GM19193 (cell line): Measurements from ENCODE around the gene LDLRAD4.

Source experiments
- POLR2A ChIP-seq: IDR thresholded peaks from 4 replicates; pipeline ENCODE4 v1.6.1; 2011; ENCODE audit not compliant: insufficient read depth, insufficient read length; ENCODE audit errors: extremely low read depth

The LDLRAD4 gene

GRCh38 chr18:13441736-13442135 is 223.2 kb downstream of the LDLRAD4 start:
- TF ChIP-seq POLR2A, result no peak

- TF ChIP-seq POLR2A, result no peak
Observed at GRCh38 chr18:13442451-13442850, 223.9 kb downstream of the LDLRAD4 start.

- no peak for TF ChIP-seq POLR2A
Observed at GRCh38 chr18:13443552-13443951, 225.0 kb downstream of the LDLRAD4 start.

- TF ChIP-seq POLR2A, result no peak
Observed at GRCh38 chr18:13444430-13445240, 226.1 kb downstream of the LDLRAD4 start.

- no peak for TF ChIP-seq POLR2A
Observed at GRCh38 chr18:13445241-13445897, 226.8 kb downstream of the LDLRAD4 start.

- no peak for TF ChIP-seq POLR2A
Observed at GRCh38 chr18:13446024-13446423, 227.5 kb downstream of the LDLRAD4 start.

- no peak for TF ChIP-seq POLR2A
Observed at GRCh38 chr18:13446610-13447461, 228.3 kb downstream of the LDLRAD4 start.

GRCh38 chr18:13447621-13448334 is 229.2 kb downstream of the LDLRAD4 start:
- no peak for TF ChIP-seq POLR2A

- TF ChIP-seq POLR2A, result no peak
Observed at GRCh38 chr18:13448335-13448795, 229.8 kb downstream of the LDLRAD4 start.

- no peak for TF ChIP-seq POLR2A
Observed at GRCh38 chr18:13449651-13450050, 231.1 kb downstream of the LDLRAD4 start.

- no peak for TF ChIP-seq POLR2A
Observed at GRCh38 chr18:13450289-13451212, 232.0 kb downstream of the LDLRAD4 start.

- no peak for TF ChIP-seq POLR2A
Observed at GRCh38 chr18:13451213-13451540, 232.6 kb downstream of the LDLRAD4 start.

GRCh38 chr18:13451661-13452387 is 233.3 kb downstream of the LDLRAD4 start:
- no peak for TF ChIP-seq POLR2A
